Activated T-helper 9 cell treated with anti-CD3 and anti-CD28 coated beads, Interleukin-2, amount 50 U/mL, for 16 hours (primary cell): ENCODE data around the gene MYO16.

Experiments used
- DNase-seq: peaks from one replicate; pipeline ENCODE4 v3.0.0-alpha.2; 2020; ENCODE audit warnings: low read depth

MYO16 gene

DNA sequence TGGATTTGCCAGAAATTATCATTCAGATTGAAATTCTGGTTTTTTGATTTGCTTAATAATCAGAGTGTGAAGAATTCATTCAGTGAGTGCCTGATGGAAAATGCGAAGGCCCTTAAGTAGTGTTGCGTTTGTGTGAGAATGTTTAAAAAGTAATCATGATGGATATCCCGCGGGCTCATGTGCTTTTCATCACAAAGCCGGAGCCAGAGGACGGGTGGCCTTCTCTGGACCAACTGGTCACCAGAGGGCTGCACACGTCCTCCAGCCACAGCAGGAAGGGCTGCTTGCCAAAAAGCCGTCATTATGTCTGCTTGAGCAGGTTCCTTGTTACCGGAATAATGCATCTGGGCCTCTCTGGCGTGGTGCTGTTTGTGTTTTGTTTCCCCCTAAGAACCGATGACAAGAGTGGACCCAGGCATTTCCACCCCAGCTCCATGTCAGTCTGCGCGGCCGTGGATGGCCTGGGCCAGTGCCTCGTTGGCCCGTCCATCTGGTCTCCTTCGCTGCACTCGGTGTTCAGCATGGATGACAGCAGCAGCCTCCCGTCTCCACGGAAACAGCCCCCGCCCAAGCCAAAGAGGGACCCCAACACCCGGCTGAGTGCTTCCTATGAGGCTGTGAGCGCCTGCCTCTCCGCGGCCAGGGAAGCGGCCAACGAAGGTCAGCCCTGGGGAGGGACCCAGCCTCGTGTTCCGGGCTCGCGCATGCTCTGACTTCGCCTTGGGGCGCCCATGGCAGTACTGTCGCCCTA lies 497.7 kb downstream of the MYO16 start:
- no peak for DNase-seq

DNA sequence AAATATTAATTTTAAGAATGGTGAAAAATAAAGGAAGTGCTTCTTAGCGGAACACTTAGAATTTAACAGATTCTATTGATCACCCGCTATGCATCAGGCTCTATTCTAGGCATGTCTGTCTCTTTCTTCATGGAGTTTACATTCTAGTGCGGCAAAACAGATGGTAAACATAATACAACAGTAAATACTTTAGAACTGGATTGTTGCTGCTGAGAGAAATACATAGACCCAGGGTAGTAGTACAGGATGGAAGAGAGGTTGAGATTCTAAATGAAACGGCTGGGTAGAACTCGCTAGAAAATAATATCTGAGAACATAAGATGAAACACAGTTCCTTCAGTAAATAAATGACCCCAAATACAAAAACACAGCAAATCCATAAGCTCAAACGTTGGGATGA lies 498.7 kb downstream of the MYO16 start:
- DNase-seq, result no peak

DNA sequence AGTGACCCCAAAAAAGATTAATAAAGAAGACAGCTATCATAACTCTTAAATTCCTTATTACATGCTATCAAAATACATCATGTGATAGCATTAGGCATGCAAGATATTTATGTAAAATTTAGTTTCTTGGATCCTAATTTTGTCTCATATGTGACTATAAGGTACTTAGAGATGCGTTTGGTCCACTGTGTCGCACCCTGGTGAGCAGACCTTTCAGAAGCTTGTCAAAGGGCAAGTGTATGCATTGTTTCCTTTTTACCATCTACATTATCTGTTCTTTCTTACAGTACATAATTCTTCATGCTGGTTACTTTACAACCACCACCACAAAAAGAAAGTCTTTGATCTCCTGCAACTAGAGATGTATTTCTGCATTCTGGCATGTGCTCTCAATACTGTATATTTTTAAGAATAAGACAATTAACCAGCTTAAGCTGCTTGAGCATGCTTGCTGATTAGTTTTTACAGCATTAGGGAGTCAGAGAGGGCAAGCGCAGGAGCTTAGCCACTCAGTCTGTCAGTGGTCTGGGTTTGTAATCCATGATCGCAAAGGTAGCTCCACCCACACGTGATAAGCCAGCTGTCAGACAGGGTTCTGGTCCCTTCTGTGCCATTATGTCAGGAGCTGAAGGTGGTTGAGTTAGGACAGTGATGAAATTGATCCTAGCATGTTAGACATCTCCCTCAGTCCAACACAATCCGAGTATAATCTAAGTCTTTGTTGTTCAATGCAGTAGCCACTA lies 500.9 kb downstream of the MYO16 start:
- no peak for DNase-seq

DNA sequence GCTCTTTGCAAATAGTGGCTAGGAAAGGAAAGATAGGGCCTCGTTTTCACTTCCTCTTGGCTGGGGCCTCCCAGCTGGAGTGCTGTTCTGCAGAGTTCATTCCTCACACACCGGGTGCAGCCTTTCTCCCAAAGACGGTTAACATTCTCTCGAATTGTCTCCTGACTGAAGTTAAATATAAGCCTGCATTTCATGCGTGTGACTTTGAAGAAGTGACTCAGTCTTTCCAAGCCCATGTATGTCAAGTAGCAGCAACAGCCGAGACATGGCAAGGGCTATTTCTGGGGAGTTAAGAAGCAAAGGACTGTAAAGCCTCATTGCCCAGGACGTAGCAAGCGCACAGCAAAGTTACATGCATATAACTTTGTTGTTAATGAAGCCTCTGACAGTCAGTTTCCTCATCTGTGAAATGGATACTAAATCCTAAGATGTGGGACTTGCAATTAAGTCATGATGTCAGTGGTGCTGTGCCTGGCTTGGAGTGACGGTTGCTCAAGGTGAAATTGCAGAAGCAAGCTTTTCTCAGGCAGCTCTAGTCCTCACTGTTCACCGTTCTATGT lies 502.4 kb downstream of the MYO16 start:
- no peak for DNase-seq

DNA sequence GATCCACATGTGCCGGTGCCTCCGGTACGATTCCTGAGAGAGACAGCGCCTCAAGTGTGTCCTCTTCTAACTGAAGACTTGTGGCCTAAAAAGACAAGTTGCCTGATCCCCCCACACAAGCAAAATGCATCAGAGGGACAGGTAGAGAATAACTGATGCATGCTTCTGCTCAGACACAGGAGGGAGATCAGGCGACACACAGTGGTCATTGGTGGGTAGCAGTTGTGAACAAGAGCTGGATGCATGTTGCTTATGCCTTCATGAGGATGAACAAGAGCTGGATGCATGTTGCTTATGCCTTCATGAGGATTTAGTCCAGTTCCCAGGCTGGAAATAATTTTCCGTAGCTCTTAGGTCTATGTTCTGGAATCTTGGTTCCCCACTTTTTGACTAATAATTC lies 505.6 kb downstream of the MYO16 start:
- no peak for DNase-seq

DNA sequence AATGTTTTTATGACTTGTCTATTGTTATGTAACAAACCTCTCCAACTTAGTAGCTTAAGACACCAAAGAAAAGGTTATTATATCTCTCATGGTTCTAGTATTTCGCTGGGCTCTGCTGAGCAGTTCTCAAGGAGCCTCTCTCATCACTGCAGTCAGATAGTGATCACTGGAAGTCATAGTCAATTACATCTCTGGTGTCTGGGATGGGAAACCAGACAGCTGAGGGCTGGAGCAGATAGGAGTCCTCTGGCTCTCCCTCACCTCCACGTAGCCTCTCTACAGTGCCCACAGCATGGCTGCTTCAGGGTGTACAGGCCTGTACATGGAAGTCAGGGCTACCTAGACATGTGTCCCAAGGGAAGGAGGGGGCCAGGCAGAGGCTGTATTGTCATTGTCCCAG lies 507.5 kb downstream of the MYO16 start:
- no peak for DNase-seq

DNA sequence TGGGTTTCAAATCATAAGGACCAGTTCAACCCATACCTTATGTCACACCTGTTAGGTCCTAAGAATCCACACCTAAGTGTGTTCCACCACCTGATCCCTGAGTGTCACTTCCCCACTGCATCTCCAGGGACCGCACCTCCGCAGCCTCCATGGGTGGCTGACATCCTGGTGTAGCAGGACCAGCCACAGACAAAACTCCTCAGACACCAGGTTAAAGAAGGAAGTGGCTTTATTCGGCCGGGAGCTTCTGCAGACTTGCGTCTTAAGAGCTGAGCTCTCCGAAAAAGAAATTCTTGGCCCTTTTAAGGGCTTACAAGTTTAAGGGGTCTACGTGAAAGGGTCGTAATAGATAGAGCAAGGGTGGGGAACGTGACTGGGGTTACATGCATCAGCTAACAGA lies 509.9 kb downstream of the MYO16 start:
- no peak for DNase-seq

DNA sequence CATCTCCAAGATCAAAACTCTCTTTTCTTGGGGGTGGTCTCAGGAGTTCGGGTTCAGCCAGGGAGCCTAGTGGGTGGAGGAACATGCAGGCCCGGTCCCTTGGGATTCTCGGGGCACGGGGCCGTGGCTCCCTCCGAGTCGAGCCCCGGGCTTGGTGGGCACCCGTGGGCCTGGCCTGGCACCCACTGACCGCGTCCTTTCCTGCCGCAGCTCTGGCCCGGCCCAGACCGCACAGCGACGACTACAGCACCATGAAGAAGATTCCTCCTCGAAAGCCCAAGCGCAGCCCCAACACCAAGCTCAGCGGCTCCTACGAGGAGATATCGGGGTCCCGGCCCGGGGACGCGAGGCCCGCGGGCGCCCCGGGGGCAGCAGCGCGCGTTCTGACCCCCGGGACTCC lies 510.6 kb downstream of the MYO16 start:
- no peak for DNase-seq

DNA sequence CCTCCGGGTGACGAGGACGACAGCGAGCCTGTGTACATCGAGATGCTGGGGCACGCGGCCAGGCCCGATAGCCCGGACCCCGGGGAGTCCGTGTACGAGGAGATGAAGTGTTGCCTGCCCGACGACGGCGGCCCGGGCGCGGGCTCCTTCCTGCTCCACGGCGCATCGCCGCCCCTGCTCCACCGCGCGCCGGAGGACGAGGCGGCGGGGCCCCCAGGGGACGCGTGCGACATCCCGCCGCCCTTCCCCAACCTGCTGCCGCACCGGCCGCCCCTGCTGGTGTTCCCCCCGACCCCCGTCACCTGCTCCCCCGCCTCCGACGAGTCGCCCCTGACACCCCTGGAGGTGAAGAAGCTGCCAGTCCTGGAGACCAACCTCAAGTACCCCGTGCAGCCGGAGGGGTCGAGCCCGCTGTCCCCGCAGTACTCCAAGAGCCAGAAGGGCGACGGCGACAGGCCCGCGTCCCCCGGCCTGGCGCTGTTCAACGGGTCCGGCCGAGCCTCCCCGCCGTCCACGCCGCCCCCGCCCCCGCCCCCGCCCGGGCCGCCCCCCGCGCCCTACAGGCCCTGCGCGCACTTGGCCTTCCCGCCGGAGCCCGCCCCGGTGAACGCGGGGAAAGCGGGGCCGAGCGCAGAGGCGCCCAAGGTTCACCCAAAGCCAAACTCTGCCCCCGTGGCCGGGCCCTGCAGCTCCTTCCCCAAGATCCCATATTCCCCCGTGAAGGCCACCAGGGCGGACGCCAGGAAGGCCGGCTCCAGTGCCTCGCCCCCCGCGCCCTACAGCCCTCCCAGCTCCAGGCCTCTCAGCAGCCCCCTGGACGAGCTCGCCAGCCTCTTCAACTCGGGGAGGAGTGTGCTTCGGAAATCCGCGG lies 511.3 kb downstream of the MYO16 start:
- no peak for DNase-seq

DNA sequence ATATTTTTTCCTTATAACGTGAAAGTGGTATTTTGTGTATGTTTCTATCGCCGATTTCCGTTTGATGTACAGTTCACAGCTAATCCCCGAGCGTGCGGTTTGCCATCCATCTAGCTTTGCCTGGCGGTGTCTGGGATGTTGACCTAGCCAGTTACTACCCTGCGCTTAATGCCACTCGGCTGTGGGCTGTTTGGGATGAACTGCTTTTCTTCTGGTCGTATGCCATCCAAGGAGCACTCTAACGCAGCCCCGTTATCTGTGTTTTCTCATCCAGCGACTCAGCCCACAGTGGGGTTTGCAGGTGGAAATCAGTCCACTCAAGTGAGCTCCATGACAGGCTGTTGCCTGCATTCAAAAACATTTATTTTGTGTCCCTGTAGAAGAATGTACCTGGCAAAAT lies 512.3 kb downstream of the MYO16 start:
- no peak for DNase-seq

DNA sequence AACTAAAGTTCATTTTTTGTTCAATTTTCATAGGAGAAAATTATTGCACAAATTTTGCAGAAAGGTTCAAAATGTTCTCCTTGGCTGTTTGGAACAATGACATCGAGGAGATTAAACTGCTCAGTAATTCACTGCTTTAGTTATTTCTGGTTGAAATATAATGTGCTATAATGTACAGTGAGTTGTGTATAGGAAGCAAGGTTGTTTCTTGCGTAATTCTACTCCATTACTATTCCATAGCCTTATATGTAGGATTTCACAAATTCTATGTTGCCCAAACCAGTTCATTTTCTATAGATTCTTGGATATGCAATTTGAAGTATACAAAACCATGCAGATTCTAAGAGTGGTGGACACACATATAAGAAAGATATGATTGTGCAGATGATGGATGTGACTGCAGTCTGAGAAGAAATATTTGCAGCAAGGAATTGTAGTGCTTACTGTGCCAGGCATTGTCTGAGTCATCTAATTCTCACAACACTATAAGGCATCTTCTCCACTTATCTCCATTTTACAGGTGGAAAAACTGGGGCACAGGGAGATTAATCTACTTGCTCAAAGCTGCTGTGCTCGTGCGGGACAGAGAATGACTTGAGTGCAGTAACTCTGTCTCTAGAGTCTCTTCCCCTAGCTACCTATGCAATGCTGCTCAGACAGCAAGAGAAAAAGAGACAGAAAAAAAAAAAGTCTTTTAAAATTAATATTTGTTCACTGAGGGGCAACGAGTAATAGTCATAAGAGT lies 515.5 kb downstream of the MYO16 start:
- no peak for DNase-seq

DNA sequence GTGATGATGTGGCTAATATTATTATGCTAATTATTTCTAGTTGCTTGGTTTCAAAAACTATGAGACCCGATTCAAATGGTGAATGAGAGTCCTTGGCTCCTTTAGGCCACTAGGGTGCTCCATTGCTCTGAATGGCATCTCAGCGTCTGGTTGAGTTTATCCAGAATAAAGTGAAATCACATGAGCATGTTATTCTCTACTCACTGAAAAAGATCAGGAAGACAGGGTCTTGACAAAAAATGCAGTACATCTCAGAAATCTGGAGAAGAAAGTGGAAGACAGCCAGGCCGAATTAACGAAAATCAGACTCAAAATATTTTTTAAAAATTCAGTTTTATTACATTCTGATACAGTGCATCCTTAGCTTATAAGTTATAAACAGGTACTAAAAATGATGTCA lies 516.2 kb downstream of the MYO16 start:
- no peak for DNase-seq

DNA sequence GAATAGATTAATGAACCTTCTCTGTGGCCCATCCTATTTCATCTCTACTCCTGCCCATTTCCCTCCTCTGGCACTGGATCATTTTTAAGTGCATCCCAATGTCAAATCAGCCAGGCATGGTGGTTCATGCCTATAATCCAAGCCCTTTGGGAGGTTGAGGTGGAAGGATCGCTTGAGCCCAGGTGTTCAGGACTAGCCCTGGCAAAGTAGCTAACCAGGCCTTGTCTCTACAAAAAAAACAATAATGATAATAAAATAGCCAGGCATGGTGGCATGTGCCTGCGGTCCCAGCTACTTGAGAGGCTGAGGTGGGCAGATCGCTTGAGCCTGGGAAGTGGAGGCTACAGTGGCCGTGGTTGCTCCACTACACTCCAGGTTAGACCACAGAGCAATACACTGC lies 517.0 kb downstream of the MYO16 start:
- no peak for DNase-seq

DNA sequence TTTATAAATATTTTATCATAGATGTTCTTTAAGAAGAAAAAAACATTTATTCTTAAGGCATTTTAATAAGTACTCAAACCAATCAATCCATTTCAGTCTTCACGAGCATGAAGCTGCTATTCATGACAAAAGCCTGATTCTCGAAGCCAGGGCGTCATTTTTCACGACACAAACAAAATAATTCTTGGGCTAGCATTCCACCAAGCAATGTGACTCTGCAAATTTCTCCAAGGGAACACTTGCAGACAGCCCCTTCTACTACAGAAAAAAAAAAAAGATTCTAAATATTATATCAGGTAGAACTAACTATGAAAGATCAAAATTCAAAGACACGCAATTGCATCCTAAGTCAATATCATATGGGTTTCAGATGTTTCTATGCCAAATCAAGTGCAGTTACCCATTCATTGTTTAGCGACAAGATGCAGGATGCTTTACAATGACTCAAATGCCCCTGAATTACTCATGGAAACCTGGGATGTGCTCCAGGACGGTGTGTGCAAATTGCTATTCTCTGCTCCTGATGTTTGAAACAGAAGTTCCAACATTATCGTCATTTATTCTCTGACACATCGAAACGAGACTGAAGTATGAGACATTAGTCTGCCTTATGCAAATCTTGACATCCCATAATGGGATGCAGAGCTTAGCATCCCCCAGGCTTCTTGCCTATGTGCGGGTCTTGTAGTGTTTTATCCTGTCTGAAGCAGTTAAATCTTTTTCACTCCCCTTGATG lies 517.7 kb downstream of the MYO16 start:
- no peak for DNase-seq

DNA sequence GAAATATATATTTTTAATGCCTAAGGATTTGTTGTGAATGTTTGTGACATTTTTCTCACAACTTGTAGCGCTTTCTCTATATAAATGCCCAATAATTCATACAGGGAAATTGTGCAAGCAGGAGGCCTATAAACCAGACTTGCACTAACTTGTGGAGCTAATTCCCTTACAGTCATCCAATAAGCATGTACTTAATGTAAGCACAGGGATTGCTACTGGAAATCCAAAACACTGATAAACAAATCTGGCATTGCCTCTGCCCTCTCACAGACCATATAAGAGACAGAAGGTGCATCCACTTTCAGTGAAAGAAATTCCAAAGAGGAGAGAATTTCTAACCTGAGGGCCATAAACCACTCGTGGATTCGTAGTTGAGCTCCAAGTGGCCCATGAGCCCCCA lies 518.8 kb downstream of the MYO16 start:
- DNase-seq, result no peak

DNA sequence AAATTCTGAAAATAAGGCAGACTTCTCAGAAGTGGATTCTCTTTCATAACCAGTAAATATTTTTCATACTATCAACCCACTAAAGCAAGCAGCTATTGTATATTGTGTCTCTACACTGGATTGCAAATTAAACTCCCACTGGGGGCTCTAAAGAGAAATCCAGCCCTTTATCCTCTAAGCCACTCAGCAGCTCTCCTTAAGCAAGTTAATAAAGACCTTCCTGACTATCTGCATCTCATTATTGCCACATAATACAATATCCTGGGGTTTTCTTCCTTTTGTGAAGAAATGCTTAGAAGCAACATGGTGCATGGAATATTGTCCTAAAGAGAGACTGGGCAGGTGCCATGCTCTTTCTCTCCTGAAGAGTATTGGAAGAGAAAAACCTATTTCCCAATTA lies 521.3 kb downstream of the MYO16 start:
- DNase-seq, result no peak

DNA sequence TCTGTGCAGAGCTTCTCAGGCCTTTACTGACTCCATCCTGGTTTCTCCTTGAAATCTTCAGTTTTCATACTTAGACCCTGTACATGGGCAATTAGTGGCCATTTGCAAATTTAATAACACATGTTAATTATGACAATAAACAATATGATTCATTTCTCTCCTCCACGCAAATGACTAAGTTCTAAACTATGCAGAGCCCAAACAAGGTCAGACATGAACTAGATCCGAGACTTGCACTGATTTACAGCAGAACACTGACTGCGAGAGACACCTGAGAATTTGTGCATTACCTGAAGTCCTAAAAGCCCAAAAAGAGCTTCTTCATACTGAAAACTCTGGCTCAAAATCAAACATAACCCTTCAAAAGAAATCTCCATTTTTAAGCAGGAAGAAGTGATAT lies 521.8 kb downstream of the MYO16 start:
- no peak for DNase-seq

DNA sequence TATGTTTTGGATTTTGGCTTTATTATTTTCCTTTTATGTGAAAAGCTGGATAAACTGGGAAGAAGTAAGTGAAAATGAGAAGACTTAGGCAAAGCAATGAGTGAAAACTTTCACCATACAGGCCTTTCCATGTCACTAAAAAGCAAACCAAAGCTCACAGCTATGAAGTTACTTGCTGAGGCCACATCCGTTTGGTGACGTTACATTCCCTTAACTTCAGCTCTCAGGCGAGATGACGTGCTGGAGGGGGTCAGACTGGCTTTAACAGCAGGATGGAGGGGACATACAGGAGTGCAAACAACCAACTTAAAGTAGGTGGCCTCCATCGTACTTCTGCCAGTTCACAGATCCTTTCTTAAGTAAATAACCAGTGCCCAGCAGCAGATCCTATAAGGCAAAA lies 522.3 kb downstream of the MYO16 start:
- no peak for DNase-seq

DNA sequence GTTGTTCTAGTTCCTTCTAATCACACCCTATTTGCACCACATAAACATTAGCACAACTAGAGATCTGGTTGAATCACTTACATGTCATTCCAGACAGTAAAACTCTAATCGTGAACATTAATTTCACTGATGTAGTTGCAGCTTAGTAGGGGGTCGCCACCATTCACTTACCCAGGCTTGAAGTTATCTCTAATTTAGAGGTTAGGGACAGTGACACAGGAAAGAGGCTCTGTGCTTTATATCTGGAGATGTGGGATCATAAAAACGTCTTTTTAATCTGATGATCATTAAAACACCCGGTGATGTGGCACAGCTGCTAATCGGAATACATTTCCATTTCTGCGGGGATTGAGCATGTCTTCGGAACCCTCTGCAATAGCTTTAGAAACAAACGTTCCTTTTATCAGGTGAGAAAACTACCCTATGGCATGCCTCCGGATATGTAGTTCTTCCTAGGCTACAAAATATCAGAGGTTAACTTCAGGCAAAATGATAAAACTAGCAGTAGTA lies 523.0 kb downstream of the MYO16 start:
- no peak for DNase-seq

DNA sequence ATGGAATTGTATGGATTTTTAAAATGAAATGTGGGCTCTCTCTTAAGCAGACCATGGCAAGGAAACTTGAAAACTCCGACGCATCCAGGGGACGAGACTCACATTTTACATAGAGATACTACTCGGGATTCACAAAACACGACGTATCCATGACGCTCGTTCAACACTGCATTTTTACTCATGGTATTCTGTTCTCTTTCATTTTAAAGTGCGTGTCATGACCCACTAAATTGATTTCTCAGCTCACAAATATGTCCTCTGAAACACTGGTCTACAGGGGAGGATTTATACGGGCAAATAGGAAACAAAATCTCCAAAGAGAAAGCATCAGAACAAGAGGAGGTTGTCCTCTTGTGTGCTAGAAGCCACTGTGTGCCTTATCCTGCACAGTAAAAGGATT lies 523.5 kb downstream of the MYO16 start:
- no peak for DNase-seq

DNA sequence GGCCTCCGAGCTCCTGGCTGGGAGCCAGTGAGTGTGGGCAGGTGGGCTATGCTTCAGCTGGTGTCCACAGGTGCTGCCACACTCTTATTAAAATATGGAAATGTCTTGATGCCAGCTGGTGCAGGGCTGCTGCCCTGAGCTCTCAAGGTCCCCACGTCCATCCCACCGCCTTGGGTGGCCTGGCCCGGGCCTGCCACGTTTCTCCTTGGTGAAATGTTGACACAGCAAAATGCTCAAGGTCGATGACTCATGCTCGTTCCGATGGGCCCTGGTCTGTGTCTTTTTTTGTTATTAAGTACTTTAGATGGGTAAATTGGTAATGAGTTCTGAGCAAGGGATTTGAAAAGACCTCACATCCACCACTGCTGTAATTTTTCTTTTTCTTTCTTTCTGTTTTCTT lies 524.7 kb downstream of the MYO16 start:
- DNase-seq, result no peak
